ENCODE measurements around the gene FAM120C.

The FAM120C gene

GRCh38 chrX:54171527-54172250 lies 11.4 kb downstream of the FAM120C start:
- DNase-seq (ENCODE audit: low read depth, low spot score), result no peak
- H3K27ac ChIP-seq, result no peak overlapping the region

GRCh38 chrX:54171091-54171490 lies 12.0 kb downstream of the FAM120C start:
- H3K27ac ChIP-seq, result no peak overlapping the region
- DNase-seq (ENCODE audit: low read depth, low spot score), result no peak

- no peak overlapping the region for H3K27ac ChIP-seq
- DNase-seq (ENCODE audit: low read depth, low spot score), result no peak
These were observed 16.1 kb downstream of the FAM120C start for GRCh38 chrX:54166915-54167314.

- no peak overlapping the region for H3K27ac ChIP-seq
- DNase-seq (ENCODE audit: low read depth, low spot score), result no peak
These were observed 25.5 kb downstream of the FAM120C start for GRCh38 chrX:54157561-54157960.

GRCh38 chrX:54134269-54134668 lies 48.8 kb downstream of the FAM120C start:
- DNase-seq (ENCODE audit: low read depth, low spot score), result no peak
- no peak overlapping the region for H3K27ac ChIP-seq

GRCh38 chrX:54116391-54116790 lies 66.7 kb downstream of the FAM120C start:
- no peak overlapping the region for H3K27ac ChIP-seq
- DNase-seq (ENCODE audit: low read depth, low spot score), result no peak

GRCh38 chrX:54093571-54093970 lies 89.5 kb downstream of the FAM120C start:
- no peak for DNase-seq (ENCODE audit: low read depth, low spot score)
- no peak overlapping the region for H3K27ac ChIP-seq

GRCh38 chrX:54093159-54093558 lies 89.9 kb downstream of the FAM120C start:
- no peak overlapping the region for H3K27ac ChIP-seq
- no peak for DNase-seq (ENCODE audit: low read depth, low spot score)

GRCh38 chrX:54090880-54091279 lies 92.2 kb downstream of the FAM120C start:
- no peak for DNase-seq (ENCODE audit: low read depth, low spot score)
- H3K27ac ChIP-seq, result no peak overlapping the region

GRCh38 chrX:54089191-54089590 lies 93.9 kb downstream of the FAM120C start:
- H3K27ac ChIP-seq, result no peak overlapping the region

GRCh38 chrX:54087661-54088060 lies 95.4 kb downstream of the FAM120C start:
- no peak for DNase-seq (ENCODE audit: low read depth, low spot score)
- no peak overlapping the region for H3K27ac ChIP-seq

More at GRCh38 chrX:54089191-54089590, 93.9 kb downstream of the FAM120C start:
- no peak for DNase-seq (ENCODE audit: low read depth, low spot score)

- no peak for DNase-seq (ENCODE audit: low read depth, low spot score)
- no peak overlapping the region for H3K27ac ChIP-seq
These were observed 97.4 kb downstream of the FAM120C start for GRCh38 chrX:54085666-54086065.

- peak; percentile 33 for DNase-seq (ENCODE audit: low read depth, low spot score)
- no peak overlapping the region for H3K27ac ChIP-seq
These were observed 106.2 kb downstream of the FAM120C start for GRCh38 chrX:54076903-54077302.

GRCh38 chrX:54074826-54075225 lies 108.2 kb downstream of the FAM120C start:
- no peak for DNase-seq (ENCODE audit: low read depth, low spot score)
- H3K27ac ChIP-seq, result no peak overlapping the region

GRCh38 chrX:54067766-54068165 lies 115.3 kb downstream of the FAM120C start:
- DNase-seq (ENCODE audit: low read depth, low spot score), result no peak
- no peak overlapping the region for H3K27ac ChIP-seq

GRCh38 chrX:54066841-54067240 lies 116.2 kb downstream of the FAM120C start:
- H3K27ac ChIP-seq, result no peak overlapping the region
- no peak for DNase-seq (ENCODE audit: low read depth, low spot score)

GRCh38 chrX:54064564-54064963 lies 118.5 kb downstream of the FAM120C start:
- no peak for DNase-seq (ENCODE audit: low read depth, low spot score)
- no peak overlapping the region for H3K27ac ChIP-seq

GRCh38 chrX:54063361-54063760 lies 119.7 kb downstream of the FAM120C start:
- H3K27ac ChIP-seq, result no peak overlapping the region
- DNase-seq (ENCODE audit: low read depth, low spot score), result no peak

GRCh38 chrX:54049801-54050200 lies 133.3 kb downstream of the FAM120C start:
- no peak for DNase-seq (ENCODE audit: low read depth, low spot score)
- no peak overlapping the region for H3K27ac ChIP-seq

- no peak for DNase-seq (ENCODE audit: low read depth, low spot score)
- no peak overlapping the region for H3K27ac ChIP-seq
These were observed 134.6 kb downstream of the FAM120C start for GRCh38 chrX:54048412-54048811.

- peak overlapping the region; percentile 89 for H3K27ac ChIP-seq
- DNase-seq (ENCODE audit: low read depth, low spot score), result no peak
These were observed 137.4 kb downstream of the FAM120C start for GRCh38 chrX:54045563-54046228.

GRCh38 chrX:54044877-54045338 lies 138.1 kb downstream of the FAM120C start:
- peak overlapping the region; percentile 89 for H3K27ac ChIP-seq
- no peak for DNase-seq (ENCODE audit: low read depth, low spot score)

Data from epithelial cell of prostate (primary cell).